GM23248 (cell line): ENCODE results near the gene IL10. TPM values are rescaled to one million over a fixed set of nuclear protein-coding genes. Genes with fewer than 3 reads are reported as not detected.

ENCODE experiments used
- DNase-seq: peaks from one replicate; pipeline ENCODE4 v3.0.0-alpha.2; 2015
- H2AFZ ChIP-seq: fragments of 200-600 bp; sonication (generic); 2 replicates; pipeline ENCODE4 v1.6.1; 2016; ENCODE audit warnings: antibody characterized with exemption
- H3F3A ChIP-seq: fragments of 200-600 bp; sonication (generic); 2 replicates; pipeline ENCODE4 v1.6.1; 2016; ENCODE audit warnings: mild to moderate bottlenecking, antibody characterized with exemption, mixed run types; ENCODE audit not compliant: insufficient read depth
- H3K27ac ChIP-seq: fragments of 200-600 bp; sonication (generic); 2 replicates; pipeline ENCODE4 v1.5.1; 2016; ENCODE audit warnings: mild to moderate bottlenecking
- H3K27me3 ChIP-seq: fragments of 200-600 bp; sonication (generic); replicated peaks from 2 replicates; pipeline ENCODE4 v1.6.1; 2016; ENCODE audit warnings: mild to moderate bottlenecking; ENCODE audit not compliant: insufficient read depth
- H3K36me3 ChIP-seq: fragments of 200-600 bp; sonication (generic); 2 replicates; pipeline ENCODE4 v1.6.1; 2016; ENCODE audit warnings: low read depth, mild to moderate bottlenecking
- H3K4me1 ChIP-seq: fragments of 200-600 bp; sonication (generic); 2 replicates; pipeline ENCODE4 v1.6.1; 2016; ENCODE audit warnings: mild to moderate bottlenecking; ENCODE audit not compliant: insufficient read depth
- H3K4me2 ChIP-seq: fragments of 200-600 bp; sonication (generic); one replicate; pipeline ENCODE4 v1.6.1; 2016; ENCODE audit warnings: mild to moderate bottlenecking; ENCODE audit not compliant: unreplicated experiment
- H3K4me3 ChIP-seq: fragments of 200-600 bp; sonication (generic); 2 replicates; pipeline ENCODE4 v1.5.1; 2016; ENCODE audit warnings: mild to moderate bottlenecking
- H3K79me2 ChIP-seq: fragments of 200-600 bp; sonication (generic); 2 replicates; pipeline ENCODE4 v1.6.1; 2016; ENCODE audit warnings: mild to moderate bottlenecking; ENCODE audit not compliant: insufficient read depth
- H3K9ac ChIP-seq: fragments of 200-600 bp; sonication (generic); 2 replicates; pipeline ENCODE4 v1.6.1; 2016; ENCODE audit warnings: mild to moderate bottlenecking
- H3K9me2 ChIP-seq: fragments of 200-600 bp; sonication (generic); 2 replicates; pipeline ENCODE4 v1.6.1; 2016; ENCODE audit warnings: mixed run types, mild to moderate bottlenecking, moderate library complexity; ENCODE audit not compliant: insufficient read depth
- H3K9me3 ChIP-seq: fragments of 200-600 bp; sonication (generic); one replicate; pipeline ENCODE4 v1.6.1; 2017; ENCODE audit warnings: low read depth
- H4K20me1 ChIP-seq: fragments of 200-600 bp; sonication (generic); 2 replicates; pipeline ENCODE4 v1.6.0; 2016; ENCODE audit not compliant: insufficient read depth
- EZH2 ChIP-seq: fragments of 200-600 bp; sonication (generic); IDR thresholded peaks from 2 replicates; pipeline ENCODE4 v1.6.1; 2018; ENCODE audit warnings: antibody characterized with exemption, mild to moderate bottlenecking; ENCODE audit not compliant: insufficient read depth, poor library complexity, severe bottlenecking
- EZH2phosphoT487 ChIP-seq: fragments of 200-600 bp; sonication (generic); IDR thresholded peaks from 2 replicates; pipeline ENCODE4 v1.6.1; 2018; ENCODE audit warnings: antibody characterized with exemption, moderate library complexity, mild to moderate bottlenecking, low read depth; ENCODE audit not compliant: insufficient read depth
- WGBS, 2 experiments: methylation state at CpG; one replicate each; pipeline ENCODE4 v1.1.6; 2015 to 2017; ENCODE audit warnings: low lambda C conversion rate in 2 of 2, low coverage in 1 of 2; ENCODE audit errors: missing lambda C conversion rate in 2 of 2; 5-methylcytosine and 5-hydroxymethylcytosine counted together
- in situ Hi-C: fragments of 300-500 bp; cut with MboI; formaldehyde crosslinking; loops from 2 replicates; pipeline ENCODE4 v1.15.0; 2020
- polyA plus RNA-seq: library from polyadenylated mRNA; unstranded; fragments of >200 nt; fragmentation: Nextera tagmentation; extraction: Ambion mirVana; gene quantifications from 2 replicates; pipeline ENCODE4 v1.2.1, GENCODE V29; 2016
- total RNA-seq: library from RNA; depleted of rRNA; stranded (reverse); fragments of >200 nt; shearing (Covaris generic); gene quantifications from 2 replicates; pipeline ENCODE4 v1.2.3, GENCODE V29; 2014

Gene IL10
- total and polyA plus RNA-seq, 2 experiments from 2014 or later = not detected

DNA sequence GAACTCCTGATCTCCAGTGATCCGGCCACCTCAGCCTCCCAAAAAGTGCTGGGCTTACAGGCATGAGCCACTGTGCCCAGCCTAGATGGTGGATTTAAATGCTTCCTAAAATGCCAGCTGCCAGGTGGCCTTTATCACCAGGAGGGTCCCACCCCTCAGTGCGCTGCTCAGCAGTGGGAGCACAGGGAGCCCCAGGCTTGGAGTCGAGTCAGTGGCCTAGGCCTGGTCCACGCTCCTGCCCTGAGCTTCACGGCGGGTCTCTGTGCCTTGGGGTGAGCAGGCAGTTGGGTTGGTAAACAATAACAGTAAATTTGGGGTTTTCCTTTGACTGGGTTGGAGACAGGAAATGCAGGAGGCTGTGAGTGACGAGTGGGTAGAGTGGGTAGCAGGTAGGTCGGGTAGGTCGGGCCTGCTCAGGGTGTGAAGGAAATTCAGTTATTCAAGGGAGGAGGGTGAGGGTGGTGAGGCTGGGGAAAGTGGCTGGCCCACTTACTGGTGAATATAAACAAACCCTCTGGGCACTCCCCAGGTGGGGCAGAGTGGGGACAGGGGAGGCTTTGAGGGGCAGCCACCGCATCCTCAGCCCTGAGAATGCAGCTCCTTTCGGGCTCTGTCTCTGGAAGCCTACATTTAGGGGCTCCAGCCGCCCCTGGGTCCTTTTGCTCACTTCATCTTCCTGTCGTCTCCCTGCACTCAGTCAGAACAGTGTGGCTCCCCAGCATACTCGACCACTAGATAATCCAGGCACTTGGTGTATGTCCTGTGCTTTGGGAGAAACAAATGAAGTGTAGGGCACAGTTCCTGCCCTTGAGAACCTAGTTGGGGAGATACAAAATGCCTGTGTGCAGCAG is 35.2 kb downstream of the IL10 start:
- in situ Hi-C loops = loop anchor here (5.0 kb wide), 1 partner anchor 175 kb away; no protein-coding TSS in a partner anchor

DNA sequence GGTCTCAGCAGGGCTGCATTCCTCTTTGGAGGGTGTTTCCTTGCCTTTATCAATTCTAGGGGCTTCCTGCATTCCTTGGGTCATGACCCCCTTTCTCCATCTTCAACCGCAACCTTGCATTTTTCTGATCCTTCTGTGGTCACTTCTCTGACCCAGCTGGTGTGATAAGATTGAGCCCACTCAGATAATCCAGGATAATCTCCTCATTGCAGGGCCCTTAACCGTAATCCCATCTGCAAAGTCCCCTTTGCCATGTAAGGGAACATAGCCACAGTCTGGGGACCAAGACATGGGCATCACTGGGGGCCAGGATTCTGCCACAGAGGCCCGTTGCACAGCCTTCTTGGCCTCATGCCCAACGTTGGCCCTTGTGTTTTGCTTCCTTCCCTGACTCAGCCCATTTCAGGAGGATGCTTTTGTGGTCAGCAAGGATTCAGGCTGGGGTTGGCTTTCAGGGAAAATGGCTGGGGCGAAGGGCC is 36.7 kb downstream of the IL10 start:
- Histone ChIP-seq H3K4me1 (no peaks in the 10 kb centered on the region), H3K9me2 (no peaks in the 10 kb centered on the region), H4K20me1 (no peaks in the 10 kb centered on the region), H3K27ac (no peak overlapping the region), H3K36me3 (peaks cover 18% of the 10 kb centered on the region), H3K27me3 (no peaks in the 10 kb centered on the region), H3K4me3 (no peak overlapping the region), H3K9ac (no peak overlapping the region), H3K4me2 (no peak overlapping the region), H3K79me2 (peaks cover 21% of the 10 kb centered on the region), H2AFZ (no peak overlapping the region), H3K9me3 (no peaks in the 10 kb centered on the region), H3F3A (peaks cover 2% of the 10 kb centered on the region)
- in situ Hi-C loops = loop anchor here (5.0 kb wide), 1 partner anchor 177 kb away; no protein-coding TSS in a partner anchor
- DNase-seq = peak; percentile 48
- TF ChIP-seq EZH2 = no peak
- TF ChIP-seq EZH2phosphoT487 = no peak
- WGBS, 2 experiments = 66 to 67% methylated on average over 5 of the region's 5 CpGs

More for the DNA sequence above, 35.2 kb downstream of the IL10 start:
- Histone ChIP-seq H3K79me2 (0 out of 2 replicates have a peak, but pooled peaks cover 8% of the 10 kb centered on the region), H3K4me1 (no peaks in the 10 kb centered on the region), H3K9me2 (no peaks in the 10 kb centered on the region), H3K27me3 (no peaks in the 10 kb centered on the region), H3K9me3 (no peaks in the 10 kb centered on the region), H3K36me3 (peaks cover 18% of the 10 kb centered on the region), H3K4me3 (no peak overlapping the region), H4K20me1 (no peaks in the 10 kb centered on the region), H3K9ac (no peak overlapping the region; the same call in 1 of the 2 replicates), H2AFZ (no peak overlapping the region), H3K27ac (no peak overlapping the region), H3F3A (peaks cover 6% of the 10 kb centered on the region), H3K4me2 (no peak overlapping the region)
- WGBS, 2 experiments = 84 to 87% methylated on average over 14 of the region's 14 CpGs
- DNase-seq = no peak
- TF ChIP-seq EZH2phosphoT487 (no peak), EZH2 (no peak)

DNA sequence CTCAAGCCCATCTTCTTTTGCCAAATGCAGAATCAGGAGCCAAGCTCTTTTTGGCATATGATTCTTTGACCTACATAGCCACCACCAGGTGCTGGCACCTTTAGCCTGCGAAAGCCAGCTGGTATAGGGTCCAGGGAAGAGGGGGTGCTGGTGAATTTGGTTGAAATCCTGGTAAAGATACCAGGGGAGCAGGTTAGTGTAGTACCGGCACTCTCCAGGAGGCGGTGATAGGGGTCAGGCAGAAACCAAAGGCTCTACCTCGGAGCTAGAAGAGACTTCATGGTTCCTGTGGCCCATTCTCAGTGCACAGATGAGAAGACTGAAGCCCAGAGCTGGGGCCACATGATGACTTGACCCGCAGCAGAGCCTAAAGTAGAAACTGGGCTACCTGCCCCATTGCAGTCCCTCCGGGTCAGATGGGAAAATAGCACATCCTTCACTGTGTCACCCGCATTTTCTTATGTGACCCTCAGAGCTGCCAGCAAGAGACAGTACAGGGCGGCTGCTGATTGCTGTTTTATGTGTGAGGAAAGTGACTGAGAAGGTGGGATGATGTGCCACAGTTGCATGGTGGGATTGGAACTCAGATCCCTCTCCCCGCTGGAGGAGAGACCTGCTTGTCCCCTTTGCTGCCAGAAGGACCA is 37.7 kb downstream of the IL10 start:
- Histone ChIP-seq H3F3A (no peaks in the 10 kb centered on the region; the same call in none of the 2 replicates), H3K4me3 (no peak overlapping the region), H3K4me2 (no peak overlapping the region), H3K9me2 (no peaks in the 10 kb centered on the region), H3K9me3 (no peaks in the 10 kb centered on the region), H3K9ac (no peak overlapping the region), H3K79me2 (peaks cover 31% of the 10 kb centered on the region), H3K4me1 (no peaks in the 10 kb centered on the region), H3K27me3 (no peaks in the 10 kb centered on the region), H3K27ac (no peak overlapping the region), H2AFZ (no peak overlapping the region), H4K20me1 (no peaks in the 10 kb centered on the region), H3K36me3 (peaks cover 24% of the 10 kb centered on the region)
- TF ChIP-seq EZH2phosphoT487 (no peak), EZH2 (no peak)
- in situ Hi-C loops = loop anchor here (5.0 kb wide), 1 partner anchor 178 kb away; no protein-coding TSS in a partner anchor
- peak; percentile 64 for DNase-seq
- WGBS, 2 experiments = 78% methylated on average over 9 of the region's 9 CpGs

DNA sequence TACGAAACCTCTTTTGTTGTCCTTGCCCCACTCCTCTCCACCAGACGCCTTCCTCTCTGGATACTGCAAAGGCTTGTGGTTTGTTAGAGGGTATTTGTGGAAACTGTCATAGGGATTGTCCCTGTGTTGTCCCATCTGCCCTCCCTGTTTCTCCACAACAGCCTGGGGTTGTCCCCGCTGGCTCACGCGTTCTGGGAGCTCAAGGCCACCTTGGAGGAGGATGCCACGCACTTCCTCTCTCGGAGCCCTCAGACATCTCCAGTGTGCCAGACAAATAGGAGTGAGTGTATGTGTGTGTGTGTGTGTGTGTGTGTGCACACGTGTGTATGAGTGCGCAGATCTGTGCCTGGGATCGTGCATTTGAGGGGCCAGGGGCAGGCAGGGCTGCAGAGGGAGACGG is 39.3 kb downstream of the IL10 start:
- H3K9ac ChIP-seq = no peak overlapping the region
- 94 to 97% methylated on average over 11 of the region's 11 CpGs for WGBS, 2 experiments
- H3K27ac ChIP-seq = no peak overlapping the region
- no peak for TF ChIP-seq EZH2
- no peak for TF ChIP-seq EZH2phosphoT487
- H3K4me1 ChIP-seq = no peaks in the 10 kb centered on the region
- DNase-seq = no peak
- H3K4me3 ChIP-seq = no peak overlapping the region
- no peaks in the 10 kb centered on the region for H3K9me3 ChIP-seq
- no peaks in the 10 kb centered on the region for H3K9me2 ChIP-seq
- in situ Hi-C loops = no loop called here
- no peaks in the 10 kb centered on the region; the same call in 1 of the 2 replicates for H3F3A ChIP-seq
- no peak overlapping the region for H3K4me2 ChIP-seq
- peaks cover 47% of the 10 kb centered on the region for H3K79me2 ChIP-seq
- peaks cover 26% of the 10 kb centered on the region for H3K36me3 ChIP-seq
- H2AFZ ChIP-seq = no peak overlapping the region
- H4K20me1 ChIP-seq = no peaks in the 10 kb centered on the region
- H3K27me3 ChIP-seq = no peaks in the 10 kb centered on the region
